ENCODE measurements around the gene NOTCH1.
A peak's percentile ranks its signal among the peaks of the same experiment; 100 is the strongest.

The NOTCH1 gene

GRCh38 chr9:136499071-136499934 is 46.5 kb downstream of the NOTCH1 start:
- no peak for DNase-seq

GRCh38 chr9:136497916-136498695 is 47.7 kb downstream of the NOTCH1 start:
- DNase-seq: no peak

DNA sequence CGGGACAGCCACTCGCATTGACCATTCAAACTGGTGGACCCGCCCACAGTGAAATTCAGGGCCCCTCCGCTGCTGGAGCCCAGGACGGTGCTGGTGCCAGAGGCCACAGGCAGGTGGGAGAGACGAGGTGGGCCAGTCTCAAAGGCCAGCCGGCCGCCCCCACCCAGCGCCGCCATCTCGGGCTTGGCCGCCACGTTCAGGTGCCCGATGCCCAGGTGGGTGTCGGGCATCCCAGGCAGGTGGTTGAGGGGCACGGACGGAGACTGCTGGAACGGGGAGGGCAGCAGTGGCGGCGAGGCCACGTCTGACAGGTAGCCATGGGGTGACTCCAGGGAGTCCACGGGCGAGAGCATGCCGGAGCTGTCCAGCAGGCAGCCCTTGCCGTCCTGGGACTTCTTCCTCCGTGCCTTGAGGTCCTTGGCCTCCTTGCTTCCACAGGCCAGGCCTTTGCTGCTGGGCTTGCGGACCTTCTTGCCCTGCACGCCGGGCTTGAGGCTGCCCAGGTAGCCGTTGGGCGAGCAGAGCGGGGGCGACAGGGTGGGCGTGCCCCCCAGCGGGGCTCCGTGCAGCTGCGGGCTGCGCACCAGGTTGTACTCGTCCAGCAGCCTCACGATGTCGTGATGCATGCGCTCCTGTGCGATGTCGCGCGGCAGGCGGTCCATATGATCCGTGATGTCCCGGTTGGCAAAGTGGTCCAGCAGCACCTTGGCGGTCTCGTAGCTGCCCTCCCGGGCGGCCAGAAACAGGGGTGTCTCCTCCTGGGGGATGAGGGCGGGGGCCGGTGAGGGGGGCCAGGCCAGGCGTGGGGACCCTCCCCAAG is 48.8 kb downstream of the NOTCH1 start:
- DNase-seq: no peak

GRCh38 chr9:136496181-136496580 is 49.7 kb downstream of the NOTCH1 start:
- no peak for DNase-seq

GRCh38 chr9:136495238-136495800 is 50.5 kb downstream of the NOTCH1 start:
- DNase-seq: no peak

DNA sequence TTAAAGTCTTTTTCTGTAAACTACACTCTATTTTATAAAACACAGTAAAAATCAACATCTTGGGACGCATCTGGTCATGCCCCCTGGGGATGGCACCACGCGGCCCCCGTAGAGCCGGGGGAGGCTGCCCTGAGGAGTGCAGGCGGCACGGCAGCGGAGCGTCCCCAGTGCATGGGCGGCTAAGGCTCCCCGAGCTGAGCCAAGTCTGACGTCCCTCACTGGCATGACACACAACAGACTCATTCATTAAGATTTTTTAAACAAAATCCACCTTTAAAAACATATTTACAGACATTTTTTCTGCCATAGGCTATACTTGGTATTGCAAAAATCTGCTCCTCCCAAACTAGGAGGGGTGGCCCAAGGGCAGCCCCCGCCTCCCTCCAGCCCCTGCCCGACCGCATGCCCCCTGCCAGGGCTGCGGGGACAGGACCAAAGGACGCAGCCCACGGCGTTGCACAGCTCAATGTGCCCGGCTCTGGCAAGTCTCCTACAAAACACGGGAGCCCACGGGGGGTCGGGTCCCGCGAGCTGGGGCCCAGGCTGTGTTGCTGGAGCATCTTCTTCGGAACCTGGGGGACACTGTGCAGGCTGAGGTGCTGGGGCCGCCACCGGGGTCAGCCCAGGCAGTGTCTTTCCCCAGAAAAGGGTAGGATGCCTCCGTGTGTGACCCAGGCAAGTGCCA is 51.2 kb downstream of the NOTCH1 start:
- no peak for DNase-seq

DNA sequence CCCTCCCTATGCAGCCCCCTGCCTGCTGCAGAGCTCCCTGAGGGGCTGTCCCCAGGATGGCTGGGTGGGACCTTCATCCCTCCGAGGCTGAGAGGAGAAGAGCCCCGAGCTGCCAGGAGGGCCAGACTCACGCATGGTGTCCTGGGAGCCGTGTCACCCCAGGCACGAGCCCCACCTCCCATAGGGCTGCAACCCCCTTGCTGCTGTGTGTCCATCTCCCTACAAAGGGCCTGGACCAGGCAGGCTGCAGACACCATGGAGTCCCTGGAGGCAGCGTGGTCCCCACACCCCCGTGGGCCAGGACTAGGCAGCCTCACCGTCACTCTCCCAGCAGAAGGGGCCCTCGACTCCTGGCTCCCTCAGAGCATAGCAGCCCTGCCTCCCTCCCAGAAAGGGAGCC is 51.8 kb downstream of the NOTCH1 start:
- no peak for DNase-seq

GRCh38 chr9:136493567-136493971 is 52.3 kb downstream of the NOTCH1 start:
- no peak for DNase-seq

DNA sequence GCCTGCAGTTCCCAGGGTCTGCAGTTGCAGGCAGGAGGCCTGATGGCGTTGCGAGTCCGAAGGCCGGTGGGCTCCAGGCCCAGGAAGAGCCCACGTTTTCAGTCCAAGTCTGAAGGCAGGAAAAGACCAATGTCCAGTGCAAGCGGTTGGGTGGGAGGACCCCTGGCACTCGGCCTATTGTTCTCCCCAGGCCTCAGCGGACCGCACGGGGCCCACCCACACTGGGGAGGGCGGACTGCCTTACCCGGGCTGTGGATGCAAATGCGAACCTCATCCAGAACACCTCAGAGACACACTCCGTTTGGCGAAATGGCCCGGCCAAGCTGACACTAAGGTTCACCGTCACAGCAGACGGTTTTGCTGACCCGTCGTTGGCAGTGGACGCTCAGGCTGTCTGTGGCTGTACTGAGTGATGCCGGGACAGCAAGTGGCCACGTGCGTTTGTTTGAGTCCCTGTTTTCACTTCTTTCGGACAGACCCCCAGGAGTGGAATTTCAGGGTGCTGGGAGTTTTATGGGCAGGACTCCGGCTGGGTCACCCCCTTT is 52.8 kb downstream of the NOTCH1 start:
- no peak for DNase-seq

- DNase-seq: no peak
Measured at GRCh38 chr9:136489731-136490130, 56.1 kb downstream of the NOTCH1 start.

DNA sequence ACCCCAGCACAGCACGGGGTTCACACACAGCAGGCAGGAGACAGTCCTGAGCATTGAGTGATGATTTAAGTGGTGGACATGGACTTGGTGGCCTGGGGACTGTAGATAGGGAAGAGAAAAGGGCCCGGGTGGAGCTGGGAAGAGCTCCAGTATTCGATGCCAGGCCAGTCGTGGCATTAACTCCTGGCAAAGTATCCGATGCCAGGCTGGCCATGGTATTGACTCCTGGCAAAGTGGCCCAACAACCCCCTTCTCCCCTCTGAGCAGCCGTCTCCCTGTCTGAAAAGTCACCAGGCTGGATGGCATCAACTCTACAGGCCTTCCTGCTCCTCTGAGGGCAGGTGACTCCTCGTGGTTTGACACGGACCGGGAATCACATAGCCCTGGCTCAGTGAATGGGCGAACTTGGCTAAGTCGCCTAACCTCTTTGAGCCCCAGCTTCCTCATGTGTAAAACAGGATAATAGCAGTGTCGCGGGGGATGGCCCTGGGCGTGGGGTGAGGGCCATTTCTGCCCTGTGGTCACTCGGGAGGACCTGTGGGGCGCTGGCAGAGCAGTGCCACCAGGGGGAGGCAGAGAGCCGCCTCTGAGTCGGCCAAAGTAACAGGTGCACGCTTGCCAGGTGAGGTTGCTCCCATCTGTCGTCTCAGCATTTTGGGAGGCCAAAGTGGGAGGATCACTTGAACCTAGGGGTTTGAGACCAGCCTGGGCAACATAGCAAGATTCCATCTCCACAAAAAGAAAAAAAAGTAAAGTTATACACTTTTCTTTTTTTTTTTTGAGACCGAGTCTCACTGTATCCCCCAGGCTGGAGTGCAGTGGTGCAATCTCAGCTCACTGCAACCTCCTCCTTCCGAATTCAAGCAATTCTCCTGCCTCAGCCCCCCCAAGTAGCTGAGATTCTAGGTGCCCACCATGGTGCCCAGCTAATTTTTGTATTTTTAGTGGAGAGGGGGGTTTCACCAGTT is 57.3 kb downstream of the NOTCH1 start:
- peak; percentile 77 for DNase-seq

GRCh38 chr9:136487672-136488071 is 58.2 kb downstream of the NOTCH1 start:
- DNase-seq: no peak

- no peak for DNase-seq
Measured at GRCh38 chr9:136486823-136487620, 58.8 kb downstream of the NOTCH1 start.

DNA sequence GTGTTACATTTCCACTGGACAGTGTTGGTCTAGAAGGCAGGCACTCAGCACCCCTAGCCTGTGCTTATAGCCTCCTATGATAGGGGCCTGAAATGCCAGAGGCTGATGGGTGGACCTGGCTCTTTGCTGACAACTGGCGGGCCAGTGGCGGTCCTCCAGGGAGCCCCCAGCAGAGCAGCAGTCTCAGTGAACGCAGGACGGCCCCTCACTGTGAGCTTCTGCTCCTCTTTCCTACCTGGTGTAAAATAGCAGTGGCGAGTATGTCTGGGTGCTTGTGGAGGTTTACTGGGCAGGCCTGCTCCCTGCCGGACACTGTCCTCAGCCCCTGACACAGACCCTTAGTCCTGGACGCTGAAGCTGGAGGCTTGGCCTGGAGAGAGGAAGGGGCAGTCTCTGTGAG is 59.7 kb downstream of the NOTCH1 start:
- DNase-seq: no peak

- peak; percentile 85 for DNase-seq
Measured at GRCh38 chr9:136485049-136486045, 60.5 kb downstream of the NOTCH1 start.

DNA sequence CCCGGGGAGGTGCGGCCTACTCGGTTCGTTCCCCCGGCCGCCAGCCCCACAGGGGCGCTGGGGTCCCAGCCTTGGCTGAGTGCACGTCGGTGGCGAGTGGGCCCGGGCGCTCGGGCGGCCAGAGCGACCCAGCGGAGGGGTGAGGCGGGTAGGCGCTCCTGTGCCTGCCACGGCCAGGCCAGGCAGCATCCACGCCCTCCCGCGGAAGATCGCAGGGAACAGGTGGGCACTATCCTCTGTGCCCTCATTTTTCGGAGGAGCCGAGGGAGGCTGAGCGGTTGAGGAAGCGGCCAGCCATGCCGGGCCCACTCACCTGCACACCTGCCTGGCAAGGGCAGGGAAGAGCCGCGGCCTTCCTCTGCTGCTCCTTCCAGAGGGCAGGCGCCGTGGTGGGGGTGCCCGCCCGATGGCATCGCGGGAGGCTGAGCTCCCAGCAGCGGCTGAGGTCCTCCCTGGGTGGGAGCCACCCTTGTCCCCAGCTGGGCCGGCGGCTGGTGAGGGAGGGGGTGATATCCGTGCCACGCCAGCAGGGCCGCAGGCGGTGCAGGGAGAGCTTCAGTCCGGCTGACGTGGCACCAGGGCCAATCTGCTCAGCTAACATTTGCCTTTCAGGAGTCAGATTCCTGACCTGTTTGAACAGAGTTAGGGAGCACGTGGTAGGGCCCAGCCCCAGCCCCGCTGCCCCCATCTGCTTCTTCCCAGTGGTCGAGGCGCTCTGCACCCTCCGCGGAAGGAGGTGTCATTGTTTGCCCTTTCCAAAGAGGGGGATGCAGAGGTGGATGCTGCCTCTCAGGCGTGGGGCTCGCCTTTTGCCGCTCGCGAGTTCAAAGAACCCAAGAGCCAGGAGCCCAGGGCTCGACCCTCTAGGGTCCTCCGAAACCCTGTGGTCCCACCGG is 61.4 kb downstream of the NOTCH1 start:
- peak; percentile 9 for DNase-seq

DNA sequence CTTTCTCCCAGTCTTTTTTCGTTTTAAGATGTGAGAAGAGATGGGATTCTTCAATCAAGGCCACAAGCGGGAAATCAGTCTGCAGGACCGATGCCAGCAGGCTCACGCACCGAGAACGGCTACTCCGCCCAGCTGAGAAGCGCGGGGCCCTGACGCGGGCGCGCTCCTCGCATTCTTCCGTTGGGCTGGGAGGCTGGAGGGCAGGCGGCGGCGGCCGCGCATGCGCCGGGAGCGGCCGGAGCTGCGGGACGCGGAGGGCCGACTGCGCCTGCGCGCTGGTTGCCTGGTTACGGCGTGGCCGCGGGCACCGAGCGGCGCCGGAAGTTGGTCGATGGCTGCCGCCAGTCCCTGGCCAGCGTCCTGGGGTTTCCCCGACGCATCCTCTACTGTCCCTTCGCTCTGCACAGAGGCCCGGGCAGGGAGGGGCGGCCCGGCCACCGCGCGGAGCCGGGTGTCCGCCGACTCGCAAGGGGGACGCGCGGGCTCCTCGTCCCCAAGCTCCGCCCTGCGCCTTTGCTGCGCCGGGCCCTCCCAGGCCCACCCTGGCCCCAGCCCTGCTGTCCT is 62.2 kb downstream of the NOTCH1 start:
- DNase-seq: peak; percentile 94

Data from activated naive CD4-positive, alpha-beta T cell treated with Interleukin-2 at 50 U/mL for 16 hours (primary cell).